K562 (cell line): ENCODE results near the gene FBXO44. TPM values are rescaled to one million over a fixed set of nuclear protein-coding genes. Genes with fewer than 3 reads are reported as not detected.

ENCODE experiments used
- ARID1B ChIP-seq: fragments of 450-650 bp; IDR thresholded peaks from 2 replicates; pipeline ENCODE4 v1.6.1; 2016; ENCODE audit warnings: antibody characterized with exemption, mild to moderate bottlenecking, inconsistent platforms
- ARID4B ChIP-seq: sonication (generic); formaldehyde crosslinking; IDR thresholded peaks from 2 replicates; pipeline ENCODE4 v1.8.0; 2022; ENCODE audit warnings: mild to moderate bottlenecking, missing genetic modification reagents
- CHD2 ChIP-seq: IDR thresholded peaks from 2 replicates; pipeline ENCODE4 v1.6.1; 2011; ENCODE audit warnings: low read depth, low read length
- EGR1 ChIP-seq: fragments of 450-650 bp; conservative IDR thresholded peaks from 2 replicates; pipeline ENCODE4 v1.6.1; 2017; ENCODE audit warnings: mild to moderate bottlenecking
- FOXM1 ChIP-seq, 2 experiments: fragments of 450-650 bp in 1 of 2; sonication (generic) in 1 of 2; formaldehyde crosslinking in 1 of 2; IDR thresholded peaks; 2 replicates each; pipeline versions ENCODE4 v1.6.1 to v1.9.0; 2017 to 2022; ENCODE audit warnings: low read depth in 2 of 2, mild to moderate bottlenecking in 2 of 2, missing genetic modification reagents in 1 of 2, moderate library complexity in 1 of 2
- GATAD2B ChIP-seq: fragments of 450-650 bp; IDR thresholded peaks from 2 replicates; pipeline ENCODE4 v1.6.1; 2017; ENCODE audit warnings: mild to moderate bottlenecking, borderline replicate concordance
- ILK ChIP-seq: fragments of 450-650 bp; IDR thresholded peaks from 2 replicates; pipeline ENCODE4 v1.6.1; 2016; ENCODE audit warnings: missing genetic modification characterization, low read depth, mild to moderate bottlenecking, missing compliant biosample characterization, moderate library complexity, borderline replicate concordance
- KDM1A ChIP-seq, 2 experiments: fragments of 450-650 bp; IDR thresholded peaks; 2 replicates each; pipeline ENCODE4 v1.6.1; 2016; ENCODE audit warnings: mild to moderate bottlenecking in 2 of 2
- MAX ChIP-seq: sonication (generic); formaldehyde crosslinking; IDR thresholded peaks from 2 replicates; pipeline ENCODE4 v1.9.0; 2022; ENCODE audit warnings: mild to moderate bottlenecking, missing genetic modification reagents
- MTA2 ChIP-seq: fragments of 450-650 bp; IDR thresholded peaks from 2 replicates; pipeline ENCODE4 v1.6.1; 2016; ENCODE audit warnings: low read depth
- NCOA1 ChIP-seq: fragments of 450-650 bp; IDR thresholded peaks from 2 replicates; pipeline ENCODE4 v1.6.1; 2016; ENCODE audit warnings: low read depth
- NFIC ChIP-seq: fragments of 450-650 bp; IDR thresholded peaks from 2 replicates; pipeline ENCODE4 v1.6.1; 2017; ENCODE audit warnings: mild to moderate bottlenecking, inconsistent platforms
- SMAD2 ChIP-seq: fragments of 150-350 bp; IDR thresholded peaks from 2 replicates; pipeline ENCODE4 v1.6.1; 2014; ENCODE audit warnings: low read depth, mild to moderate bottlenecking, low read length
- SNRNP70 ChIP-seq: fragments of 200-400 bp; formaldehyde crosslinking; optimal IDR thresholded peaks from 2 replicates; pipeline ENCODE3; 2017; ENCODE audit warnings: low read depth, low read length
- TARDBP ChIP-seq: fragments of 450-650 bp; IDR thresholded peaks from 2 replicates; pipeline ENCODE4 v1.6.1; 2016
- THAP7 ChIP-seq: fragments of 250-450 bp; sonication (Bioruptor Pico); IDR thresholded peaks from 2 replicates; pipeline ENCODE4 v1.5.0; 2021
- YY1 ChIP-seq, 3 experiments: IDR thresholded peaks; 2 replicates each; pipeline ENCODE4 v1.6.1; 2011; ENCODE audit warnings: low read length in 2 of 3, mild to moderate bottlenecking in 2 of 3, moderate library complexity in 2 of 3, borderline replicate concordance in 1 of 3, control low read depth in 1 of 3, low read depth in 1 of 3; ENCODE audit not compliant: insufficient read depth in 3 of 3, insufficient replicate concordance in 2 of 3, control insufficient read depth in 1 of 3, insufficient read length in 1 of 3; ENCODE audit errors: extremely low read depth in 1 of 3
- ZFX ChIP-seq: sonication (generic); formaldehyde crosslinking; IDR thresholded peaks from 2 replicates; pipeline ENCODE4 v1.8.0; 2022; ENCODE audit warnings: mild to moderate bottlenecking, missing genetic modification reagents, moderate library complexity
- ZNF212 ChIP-seq: fragments of 450-650 bp; formaldehyde crosslinking; IDR thresholded peaks from 2 replicates; pipeline ENCODE4 v1.4.0; 2020; ENCODE audit warnings: mild to moderate bottlenecking
- ZNF280B ChIP-seq: fragments of 250-450 bp; sonication (Bioruptor Pico); IDR thresholded peaks from 2 replicates; pipeline ENCODE4 v1.5.1; 2021; ENCODE audit warnings: mild to moderate bottlenecking
- ZNF785 ChIP-seq: fragments of 250-450 bp; sonication (Bioruptor Pico); IDR thresholded peaks from 2 replicates; pipeline ENCODE4 v1.4.0; 2020; ENCODE audit warnings: mild to moderate bottlenecking
- polyA plus RNA-seq, 8 experiments: library from polyadenylated mRNA; depleted of rRNA in 4 of 8; stranded (reverse) in 5 of 8; unstranded in 3 of 8; fragments of >200 nt; fragmentation: Nextera tagmentation in 2 of 8; fragmentation: Illumina TruSeq in 1 of 8; extraction: Ambion mirVana in 2 of 8; extraction: Trizol in 1 of 8; gene quantifications; 2 replicates each; pipeline versions ENCODE4 v1.2.1 to v1.2.3, GENCODE V29; 2011 to 2014; ENCODE audit warnings: inconsistent platforms in 1 of 8, missing spikeins in 1 of 8
- total RNA-seq, 7 experiments: library from RNA; depleted of rRNA in 6 of 7; stranded (reverse); fragments of >200 nt in 6 of 7; fragmentation: Illumina TruSeq in 2 of 7; extraction: Trizol in 2 of 7; gene quantifications; 2 replicates each; pipeline versions ENCODE4 v1.2.1 to v1.2.3, GENCODE V29; 2011 to 2021; ENCODE audit warnings: low replicate concordance in 1 of 7

Gene FBXO44
- total and polyA plus RNA-seq, 9 of the 15 experiments (the other 6 are each of a cell fraction or from before 2014, with no cell fraction given), result 0.69 to 20.9 (median 6.7) TPM

- TF ChIP-seq ARID4B, result peak; percentile 49; the same call in 1 of the 2 replicates
- no peak for TF ChIP-seq ZNF280B (CRISPR knock-in tag)
- TF ChIP-seq SNRNP70, result no peak
- TF ChIP-seq EGR1, result peak; percentile 44; the same call in 1 of the 2 replicates
- TF ChIP-seq NCOA1, result 0 out of 2 replicates have a peak, but pooled peaks have one; percentile 47
- peak; percentile 6; the same call in 1 of the 2 replicates for TF ChIP-seq MAX (CRISPR knock-in tag)
- TF ChIP-seq NFIC, result peak; percentile 76
- peak; percentile 77; the same call in 1 of the 2 replicates for TF ChIP-seq FOXM1 (IDR thresholded peaks at IDR 0.05; ENCODE audit: low read depth)
- TF ChIP-seq FOXM1 (CRISPR knock-in tag; IDR thresholded peaks at IDR 0.05; ENCODE audit: low read depth), result no peak
- TF ChIP-seq ILK (tag), result no peak
- peak; percentile 79 to 82 for TF ChIP-seq KDM1A (IDR thresholded peaks at IDR 0.05)
- no peak for TF ChIP-seq ZNF212 (CRISPR knock-in tag)
- peak; percentile 51; the same call in 1 of the 2 replicates for TF ChIP-seq GATAD2B
- TF ChIP-seq MTA2, result peak; percentile 87
- TF ChIP-seq SMAD2, result no peak
- TF ChIP-seq THAP7 (CRISPR knock-in tag), result 0 out of 2 replicates have a peak, but pooled peaks have one; percentile 59
- peak; percentile 51; the same call in 1 of the 2 replicates for TF ChIP-seq TARDBP
- peak; percentile 33; the same call in 1 of the 2 replicates for TF ChIP-seq ZFX (CRISPR knock-in tag)
- TF ChIP-seq YY1 (IDR thresholded peaks at IDR 0.05; ENCODE audit: borderline replicate concordance in 1 of 3, control insufficient read depth in 1 of 3, extremely low read depth in 1 of 3, insufficient read depth in 3 of 3, insufficient read length in 1 of 3, insufficient replicate concordance in 2 of 3, low read depth in 1 of 3, low read length in 2 of 3), result peak in 1 of 3 experiments; percentile 17
- no peak for TF ChIP-seq ZNF785 (CRISPR knock-in tag)
- peak; percentile 96 for TF ChIP-seq ARID1B
- TF ChIP-seq CHD2, result 0 out of 2 replicates have a peak, but pooled peaks have one; percentile 36
Measured at GRCh38 chr1:11671544-11672286, 17.0 kb downstream of the FBXO44 start (continued).
